ENCODE data around the gene MYOCD. TPM values are rescaled to one million over a fixed set of nuclear protein-coding genes. Genes with fewer than 3 reads are reported as not detected.

The MYOCD gene
- total RNA-seq, 1 experiment from 2014 or later, result not detected

GRCh38 chr17:12641084-12641483, 24.6 kb upstream of the MYOCD start:
- DNase-seq (ENCODE audit: low spot score), result no peak

GRCh38 chr17:12642034-12642433, 23.7 kb upstream of the MYOCD start:
- DNase-seq (ENCODE audit: low spot score), result no peak

GRCh38 chr17:12643822-12644221, 21.9 kb upstream of the MYOCD start:
- no peak for DNase-seq (ENCODE audit: low spot score)

GRCh38 chr17:12644623-12645022, 21.1 kb upstream of the MYOCD start:
- no peak for DNase-seq (ENCODE audit: low spot score)

GRCh38 chr17:12646761-12647422, 18.8 kb upstream of the MYOCD start:
- no peak for DNase-seq (ENCODE audit: low spot score)

GRCh38 chr17:12648498-12648897, 17.2 kb upstream of the MYOCD start:
- no peak for DNase-seq (ENCODE audit: low spot score)

- no peak for DNase-seq (ENCODE audit: low spot score)
These were observed 9.8 kb upstream of the MYOCD start for GRCh38 chr17:12655936-12656335.

- no peak for DNase-seq (ENCODE audit: low spot score)
These were observed 9.3 kb upstream of the MYOCD start for GRCh38 chr17:12656354-12656753.

GRCh38 chr17:12659500-12659899, 6.2 kb upstream of the MYOCD start:
- no peak for DNase-seq (ENCODE audit: low spot score)

- DNase-seq (ENCODE audit: low spot score), result no peak
These were observed 1.4 kb upstream of the MYOCD start for GRCh38 chr17:12664252-12664651.

- no peak for DNase-seq (ENCODE audit: low spot score)
These were observed 812 bp upstream of the MYOCD start for GRCh38 chr17:12664894-12665262.

- DNase-seq (ENCODE audit: low spot score), result no peak
These were observed 1.0 kb downstream of the MYOCD start for GRCh38 chr17:12666718-12667117.

- DNase-seq (ENCODE audit: low spot score), result peak; percentile 52
These were observed 1.7 kb downstream of the MYOCD start for GRCh38 chr17:12667299-12667958.

GRCh38 chr17:12671906-12672305, 6.2 kb downstream of the MYOCD start:
- DNase-seq (ENCODE audit: low spot score), result no peak

GRCh38 chr17:12672947-12673346, 7.3 kb downstream of the MYOCD start:
- no peak for DNase-seq (ENCODE audit: low spot score)

GRCh38 chr17:12673788-12674187, 8.1 kb downstream of the MYOCD start:
- DNase-seq (ENCODE audit: low spot score), result no peak

GRCh38 chr17:12680407-12680897, 14.8 kb downstream of the MYOCD start:
- DNase-seq (ENCODE audit: low spot score), result no peak

- no peak for DNase-seq (ENCODE audit: low spot score)
These were observed 15.3 kb downstream of the MYOCD start for GRCh38 chr17:12680993-12681392.

GRCh38 chr17:12683299-12683698, 17.6 kb downstream of the MYOCD start:
- DNase-seq (ENCODE audit: low spot score), result no peak

GRCh38 chr17:12686486-12686885, 20.8 kb downstream of the MYOCD start:
- no peak for DNase-seq (ENCODE audit: low spot score)

GRCh38 chr17:12688382-12688781, 22.7 kb downstream of the MYOCD start:
- no peak for DNase-seq (ENCODE audit: low spot score)

- DNase-seq (ENCODE audit: low spot score), result no peak
These were observed 25.5 kb downstream of the MYOCD start for GRCh38 chr17:12691173-12691572.

GRCh38 chr17:12693640-12694039, 27.9 kb downstream of the MYOCD start:
- no peak for DNase-seq (ENCODE audit: low spot score)

All from HT-29 (cell line).